ENCODE results near the gene SLC25A11.
"Not testable (repeated sequence)": the region's sequence is repeated elsewhere in the genome, so short reads cannot be mapped to it uniquely, and the experiment has no call there.

SLC25A11 gene

GRCh38 chr17:4944554-4945175 lies 4.8 kb upstream of the SLC25A11 start:
- DNase-seq = peak; percentile 82

- DNase-seq = peak; percentile 72
These were observed 4.3 kb upstream of the SLC25A11 start for GRCh38 chr17:4944163-4944553.

GRCh38 chr17:4942760-4943508 lies 3.1 kb upstream of the SLC25A11 start:
- DNase-seq = no peak

- DNase-seq = no peak
These were observed 1.4 kb upstream of the SLC25A11 start for GRCh38 chr17:4941319-4941610.

- peak; percentile 80 for DNase-seq
These were observed 891 bp upstream of the SLC25A11 start for GRCh38 chr17:4940555-4941318.

GRCh38 chr17:4939546-4939795 lies 375 bp downstream of the SLC25A11 start:
- peak; percentile 77 for DNase-seq

- no peak for DNase-seq
These were observed 929 bp downstream of the SLC25A11 start for GRCh38 chr17:4938688-4939545.

- DNase-seq = no peak
These were observed 1.8 kb downstream of the SLC25A11 start for GRCh38 chr17:4938069-4938491.

GRCh38 chr17:4937553-4937952 lies 2.3 kb downstream of the SLC25A11 start:
- DNase-seq = no peak

- no peak for DNase-seq
These were observed 3.4 kb downstream of the SLC25A11 start for GRCh38 chr17:4936436-4936835.

GRCh38 chr17:4935650-4936049 lies 4.2 kb downstream of the SLC25A11 start:
- no peak for DNase-seq

- no peak for DNase-seq
These were observed 5.5 kb downstream of the SLC25A11 start for GRCh38 chr17:4934173-4934979.

- no peak for DNase-seq
These were observed 6.2 kb downstream of the SLC25A11 start for GRCh38 chr17:4933646-4934045.

- no peak for DNase-seq
These were observed 7.1 kb downstream of the SLC25A11 start for GRCh38 chr17:4932756-4933155.

- DNase-seq = no peak
These were observed 7.9 kb downstream of the SLC25A11 start, which contains the start of gene GP1BA for GRCh38 chr17:4931963-4932362. Gene GP1BA (plus strand): TSS chr17:4932277. CDS start chr17:4932605, 328 bp downstream.

- no peak for DNase-seq
These were observed 11.0 kb downstream of the SLC25A11 start for GRCh38 chr17:4928881-4929280.

- DNase-seq = not testable (repeated sequence)
These were observed 13.1 kb downstream of the SLC25A11 start for GRCh38 chr17:4926577-4927335.

- no peak for DNase-seq
These were observed 18.5 kb downstream of the SLC25A11 start for GRCh38 chr17:4921320-4921719.

GRCh38 chr17:4920351-4921048 lies 19.3 kb downstream of the SLC25A11 start:
- no peak for DNase-seq

- no peak for DNase-seq
These were observed 20.3 kb downstream of the SLC25A11 start for GRCh38 chr17:4919511-4920047.

- not testable (repeated sequence) for DNase-seq
These were observed 25.3 kb downstream of the SLC25A11 start for GRCh38 chr17:4914551-4914950.
